Left lung (tissue), 10 donors: ENCODE data around the gene BID. TPM values are rescaled to one million over a fixed set of nuclear protein-coding genes. Genes with fewer than 3 reads are reported as not detected.

Source experiments
- ATAC-seq: fragments of 200-7000 bp; cut with Tn5 transposase; one replicate; pipeline ENCODE4 v1.9.1; 2020; ENCODE audit warnings: moderate library complexity
- DNase-seq, 4 donors: peaks; one replicate each; pipeline ENCODE4 v3.0.0-alpha.2; 2013 to 2020
- H3K27ac ChIP-seq, 2 donors: fragments of 200-600 bp; sonication (generic) in 1 of 2; one replicate each; pipeline versions ENCODE4 v1.5.0 to v1.8.0; 2020 to 2021
- H3K27me3 ChIP-seq, 2 donors: fragments of 200-600 bp; sonication (generic) in 1 of 2; one replicate each; pipeline versions ENCODE4 v1.5.0 to v1.8.0; 2020 to 2021
- H3K36me3 ChIP-seq, 2 donors: fragments of 200-600 bp; sonication (generic) in 1 of 2; one replicate each; pipeline versions ENCODE4 v1.5.0 to v1.8.0; 2020 to 2021
- H3K4me1 ChIP-seq, 2 donors: fragments of 200-600 bp; one replicate each; pipeline ENCODE4 v1.8.0; 2021
- H3K4me3 ChIP-seq, 2 donors: fragments of 200-600 bp; sonication (generic) in 1 of 2; one replicate each; pipeline versions ENCODE4 v1.5.0 to v1.8.0; 2020 to 2021; ENCODE audit warnings: mild to moderate bottlenecking in 1 of 2
- H3K9me3 ChIP-seq, 2 donors: fragments of 200-600 bp; sonication (generic) in 1 of 2; one replicate each; pipeline versions ENCODE4 v1.5.0 to v1.8.0; 2020 to 2021
- CTCF ChIP-seq, 2 donors: fragments of 200-600 bp; sonication (generic) in 1 of 2; IDR thresholded peaks; one replicate each; pipeline versions ENCODE4 v1.5.0 to v1.8.0; 2021; ENCODE audit warnings: antibody characterized with exemption in 2 of 2
- intact Hi-C, 2 donors: fragments of 100-400 bp; cut with DNase I; formaldehyde crosslinking; loops; one replicate each; pipeline versions ENCODE4 v1.11.2 to v1.14.2; 2022
- polyA plus RNA-seq, 6 donors: library from polyadenylated mRNA; unstranded; fragments of 120-200 nt; gene quantifications; one replicate each; pipeline ENCODE4 v1.2.1, GENCODE V29; 2013; ENCODE audit not compliant: insufficient read length in 6 of 6
- total RNA-seq, 2 donors: library from RNA; stranded (reverse); fragmentation: NEBNext Ultra II Directional; extraction: Animal tissue kit (Norgen Biotek cat#: 25700); gene quantifications; one replicate each; pipeline ENCODE4 v1.2.1, GENCODE V29; 2021
- donor health status: DM: no; HTN: yes; CAD: no.
- donor health status: DM: no; HTN: no; CAD: no.

Gene BID
- total and polyA plus RNA-seq, 8 donors: 18.1 to 33.5 (median 21.0) TPM

GRCh38 chr22:17724678-17725499, 49.4 kb downstream of the BID start:
- Histone ChIP-seq H3K27ac (no peak overlapping the region), H3K4me1 (peaks cover 0 to 12% of the 10 kb centered on the region in 2 donors), H3K36me3 (peaks cover 0 to 32% of the 10 kb centered on the region in 2 donors), H3K9me3 (no peaks in the 10 kb centered on the region), H3K4me3 (no peak overlapping the region), H3K27me3 (no peaks in the 10 kb centered on the region)
- TF ChIP-seq CTCF (IDR thresholded peaks at IDR 0.05): no peak
- intact Hi-C loops: no loop called here
- ATAC-seq: no peak
- DNase-seq: no peak

- Histone ChIP-seq H3K4me1 (peaks cover 0 to 12% of the 10 kb centered on the region in 2 donors), H3K4me3 (no peak overlapping the region), H3K27me3 (no peaks in the 10 kb centered on the region), H3K27ac (no peak overlapping the region), H3K9me3 (no peaks in the 10 kb centered on the region), H3K36me3 (peaks cover 0 to 26% of the 10 kb centered on the region in 2 donors)
- ATAC-seq (no peak), DNase-seq (no peak)
- no peak for TF ChIP-seq CTCF (IDR thresholded peaks at IDR 0.05)
- intact Hi-C loops: no loop called here
Observed at GRCh38 chr22:17724241-17724640, 50.0 kb downstream of the BID start.

- Histone ChIP-seq H3K9me3 (no peaks in the 10 kb centered on the region), H3K27me3 (no peaks in the 10 kb centered on the region), H3K4me3 (no peak overlapping the region), H3K27ac (no peak overlapping the region), H3K4me1 (no peaks in the 10 kb centered on the region), H3K36me3 (no peaks in the 10 kb centered on the region)
- DNase-seq (no peak), ATAC-seq (no peak)
- intact Hi-C loops: no loop called here
- TF ChIP-seq CTCF (IDR thresholded peaks at IDR 0.05): no peak
Observed at GRCh38 chr22:17719911-17720310, 54.4 kb downstream of the BID start.

- H3K36me3 ChIP-seq: no peaks in the 10 kb centered on the region
- no peak for TF ChIP-seq CTCF (IDR thresholded peaks at IDR 0.05)
- no peaks in the 10 kb centered on the region for H3K27me3 ChIP-seq
- intact Hi-C loops: no loop called here
- H3K4me3 ChIP-seq: no peak overlapping the region
- ATAC-seq: no peak
- H3K27ac ChIP-seq: no peak overlapping the region
- H3K4me1 ChIP-seq: no peaks in the 10 kb centered on the region
- no peaks in the 10 kb centered on the region for H3K9me3 ChIP-seq
- DNase-seq: no peak
Observed at GRCh38 chr22:17717708-17718107, 56.6 kb downstream of the BID start.

- no peak for TF ChIP-seq CTCF (IDR thresholded peaks at IDR 0.05)
- H3K4me1 ChIP-seq: no peaks in the 10 kb centered on the region
- no peaks in the 10 kb centered on the region for H3K9me3 ChIP-seq
- intact Hi-C loops: no loop called here
- H3K36me3 ChIP-seq: peaks cover 0 to 1% of the 10 kb centered on the region in 2 donors
- no peak for ATAC-seq
- no peaks in the 10 kb centered on the region for H3K27me3 ChIP-seq
- DNase-seq: no peak
- H3K4me3 ChIP-seq: no peak overlapping the region
- H3K27ac ChIP-seq: no peak overlapping the region
Observed at GRCh38 chr22:17716529-17716928, 57.7 kb downstream of the BID start.
